ENCODE results near the gene RIN3.

Gene RIN3

GRCh38 chr14:92555465-92556111 is 42.0 kb downstream of the RIN3 start:
- no peak for DNase-seq

GRCh38 chr14:92556255-92556741 is 42.7 kb downstream of the RIN3 start:
- no peak for DNase-seq

DNA sequence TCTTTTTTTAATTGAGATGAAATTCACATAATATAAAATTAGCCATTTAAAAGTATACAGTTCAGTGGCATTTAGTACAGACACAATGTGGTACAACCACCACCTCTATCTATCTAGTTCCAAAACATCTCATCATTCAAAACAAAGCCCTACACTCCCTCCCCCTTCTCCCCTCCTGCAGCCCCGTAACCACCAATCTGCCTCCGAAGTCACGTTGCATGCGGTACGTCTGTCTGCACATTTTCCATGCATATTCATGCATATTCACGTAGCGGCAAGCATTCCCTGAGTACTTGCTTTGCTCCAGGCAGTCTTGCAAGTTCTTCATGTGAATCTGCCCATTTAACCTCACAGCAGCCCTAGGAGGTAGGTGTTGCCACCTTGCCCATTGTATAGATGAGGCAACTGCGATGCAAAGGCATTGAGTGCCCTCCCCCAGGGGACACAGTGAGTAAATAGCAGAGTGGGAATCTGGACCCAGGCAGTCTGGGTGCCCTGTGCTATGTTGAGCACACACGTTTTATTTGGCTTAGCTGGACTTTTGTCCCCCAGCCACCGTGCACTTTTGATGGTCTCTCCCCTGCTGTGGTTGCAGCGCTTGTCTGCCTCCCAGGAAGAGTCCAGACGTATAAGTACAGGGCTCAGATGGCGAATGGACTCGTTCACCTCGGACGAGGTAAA is 43.4 kb downstream of the RIN3 start:
- DNase-seq: no peak

DNA sequence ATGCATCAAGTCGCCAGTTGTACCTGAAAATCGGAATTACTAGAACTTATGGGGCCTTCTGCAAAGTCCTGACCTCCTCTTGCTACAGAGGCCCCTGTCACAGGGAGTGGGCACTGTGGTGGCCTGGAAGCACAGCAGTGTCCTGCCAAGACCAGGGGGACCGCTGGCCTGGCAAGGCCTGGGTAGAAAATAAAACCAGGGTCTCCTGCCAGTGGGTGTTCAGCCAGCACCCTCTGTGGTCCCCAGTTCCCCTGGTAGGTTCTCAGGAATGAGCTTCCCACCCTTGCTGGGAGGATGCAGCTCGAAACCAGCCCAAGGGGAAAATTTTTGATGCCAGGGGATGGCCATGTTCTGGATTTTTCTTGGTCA is 43.9 kb downstream of the RIN3 start:
- DNase-seq: no peak

DNA sequence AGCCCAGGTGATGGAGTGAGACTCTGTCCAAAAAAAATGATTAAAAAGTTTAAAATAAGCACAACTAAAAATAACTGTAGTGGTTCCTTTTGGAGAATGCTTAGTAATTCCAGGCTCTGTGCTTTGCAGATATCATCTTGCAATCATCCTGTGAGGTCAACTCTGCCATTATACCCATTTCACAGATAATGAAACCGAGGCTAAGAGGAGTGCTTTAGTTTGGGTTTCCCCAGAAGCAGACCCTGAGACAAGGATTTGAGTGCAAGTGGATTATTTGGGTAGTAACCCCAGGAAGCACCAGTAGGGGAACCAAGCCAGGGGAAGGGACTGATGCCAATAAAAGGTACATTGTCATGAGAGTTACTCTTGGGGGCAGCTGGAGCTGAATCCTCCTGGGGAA is 44.7 kb downstream of the RIN3 start:
- DNase-seq: no peak

DNA sequence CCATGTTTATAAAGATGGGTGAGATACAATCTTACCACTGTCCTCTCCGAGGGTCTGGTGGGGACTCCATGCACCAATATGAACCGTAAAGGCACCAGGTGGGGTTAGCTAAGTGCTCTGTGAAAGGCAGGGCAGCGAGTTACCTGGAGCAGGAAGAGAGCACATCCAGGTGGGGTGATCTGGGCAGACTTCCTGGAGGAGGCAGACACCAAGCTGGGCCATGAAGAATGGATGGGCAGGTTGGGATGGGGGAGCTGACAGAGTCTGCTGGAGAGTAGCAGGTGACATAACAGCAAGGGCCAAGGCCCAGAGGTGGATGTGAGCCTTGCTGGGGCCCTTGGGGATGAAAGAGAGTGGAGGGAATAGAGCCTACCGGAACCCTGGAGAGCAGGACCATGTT is 45.9 kb downstream of the RIN3 start:
- no peak for DNase-seq

DNA sequence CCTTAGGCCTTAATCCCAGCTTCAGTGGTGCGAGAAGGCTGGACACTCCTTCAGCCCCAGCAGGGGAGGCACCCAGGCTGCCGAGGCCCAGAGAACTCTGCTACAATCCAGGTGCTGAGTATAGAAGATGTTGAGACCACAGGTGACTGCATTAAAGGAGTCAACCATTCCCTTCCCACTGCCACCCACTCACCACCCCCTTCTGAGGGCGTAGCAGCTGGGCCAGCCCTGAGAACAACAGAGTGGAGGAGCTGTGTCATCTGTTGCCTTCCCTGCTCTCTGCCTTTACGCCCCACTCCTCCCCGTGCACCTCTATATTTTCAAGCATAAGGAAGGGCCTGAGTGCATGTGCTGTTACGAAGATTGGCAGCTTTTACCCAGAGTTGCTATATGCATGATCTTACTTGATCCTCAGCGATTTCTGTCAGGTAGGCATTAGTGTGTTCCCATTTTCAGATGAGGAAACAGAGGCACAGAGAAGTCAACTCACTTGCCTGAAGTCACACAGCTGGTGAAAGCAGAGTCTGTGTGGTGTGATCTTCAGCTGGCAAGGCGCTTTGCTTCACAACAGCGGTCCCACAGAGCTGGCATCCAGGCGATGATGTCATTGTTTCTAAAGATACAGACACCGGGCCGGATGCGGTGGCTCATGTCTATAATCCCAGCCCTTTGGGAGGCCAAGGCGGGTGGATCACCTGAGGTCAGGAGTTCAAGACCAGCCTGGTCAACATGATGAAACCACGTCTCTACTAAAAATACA is 46.7 kb downstream of the RIN3 start:
- DNase-seq: no peak

- DNase-seq: no peak
Observed at GRCh38 chr14:92561906-92562479, 48.4 kb downstream of the RIN3 start.

- DNase-seq: no peak
Observed at GRCh38 chr14:92563359-92563758, 49.8 kb downstream of the RIN3 start.

DNA sequence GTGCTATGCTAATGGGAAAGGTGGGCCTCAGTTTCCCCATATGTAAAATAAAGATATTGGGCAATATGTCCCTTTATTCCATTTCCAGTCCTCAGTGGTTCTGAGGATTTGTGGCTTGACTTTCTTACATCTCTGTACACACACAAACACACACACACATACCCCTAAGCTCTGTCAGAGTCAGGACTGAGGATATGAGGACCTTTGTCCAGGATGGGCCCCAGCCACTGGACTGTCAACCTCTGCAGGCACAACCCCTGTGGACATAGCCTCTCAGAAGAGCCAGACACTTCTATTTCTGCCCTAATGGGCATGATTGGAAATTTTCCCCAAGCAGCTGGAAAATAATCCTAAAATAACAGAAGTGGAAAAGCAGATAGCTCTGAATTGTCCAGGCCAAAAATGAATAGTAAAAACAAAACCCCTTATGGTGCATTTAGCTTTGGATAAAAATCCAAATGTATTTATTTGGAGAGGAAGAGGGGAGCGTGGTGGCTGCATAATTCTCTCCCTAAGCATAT is 50.2 kb downstream of the RIN3 start:
- DNase-seq: no peak

DNA sequence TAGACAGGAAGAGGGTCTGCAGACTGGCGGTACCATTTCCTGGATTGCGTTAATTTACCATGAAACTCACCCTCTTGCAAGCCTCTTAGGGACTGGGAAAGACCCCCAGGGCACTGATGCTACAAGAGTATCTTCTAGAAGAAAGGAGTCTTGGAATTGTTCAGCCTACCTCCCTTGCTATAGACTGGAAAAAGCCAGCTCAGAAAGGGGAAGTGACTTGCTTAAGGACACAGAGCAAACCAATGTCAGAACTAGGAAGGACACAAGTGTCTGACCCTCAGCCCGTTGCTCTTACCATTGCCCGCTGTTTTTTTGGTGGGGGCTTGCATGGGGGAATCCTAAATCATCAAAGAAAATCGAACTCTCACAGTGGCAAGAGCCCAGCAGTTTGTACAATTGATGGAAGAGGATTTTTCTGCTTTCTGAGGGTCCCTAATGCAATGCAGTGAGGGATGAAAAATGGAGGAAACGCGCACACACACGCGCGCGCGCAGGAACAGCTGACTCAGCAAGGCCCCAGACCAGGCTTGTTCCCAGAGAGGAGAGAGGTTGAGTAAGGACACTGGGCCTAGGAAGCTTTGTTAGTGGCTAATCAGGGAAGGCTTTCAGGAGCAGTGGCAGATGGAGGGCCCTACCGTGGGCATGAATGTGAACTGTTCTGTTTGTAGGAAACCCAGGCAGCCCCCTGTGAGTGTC is 50.9 kb downstream of the RIN3 start:
- DNase-seq: no peak

DNA sequence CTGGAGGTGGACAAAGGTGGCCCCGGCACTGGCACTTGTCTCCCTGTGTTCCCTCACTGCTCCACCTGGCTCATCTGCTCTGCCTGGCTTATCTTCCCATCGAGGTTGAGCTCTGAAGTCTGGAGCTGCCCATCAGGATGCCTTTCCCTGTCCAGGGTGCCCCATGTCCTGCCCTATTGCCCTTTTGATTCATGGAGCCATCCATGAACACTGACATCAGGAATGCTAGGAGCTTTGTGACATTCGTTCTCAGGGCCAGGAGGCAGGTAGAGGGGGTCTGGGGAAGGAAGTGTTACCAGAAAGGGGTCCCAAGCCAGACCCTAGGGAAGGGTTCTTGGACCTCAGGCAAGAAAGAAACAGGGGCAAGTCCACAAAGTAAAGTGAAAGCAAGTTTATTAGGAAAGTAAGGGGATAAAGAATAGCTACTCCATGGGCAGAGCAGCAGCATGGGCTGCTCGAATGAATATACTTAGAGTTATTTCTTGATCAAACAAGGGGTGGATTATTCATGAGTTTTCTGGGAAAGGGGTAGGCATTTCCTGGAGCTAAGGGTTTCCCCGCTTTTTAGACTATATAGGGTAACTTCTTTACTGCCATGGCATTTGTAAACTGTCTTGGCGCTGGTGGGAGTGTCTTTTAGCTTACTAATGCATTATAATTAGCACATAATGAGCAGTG is 51.6 kb downstream of the RIN3 start:
- no peak for DNase-seq

DNA sequence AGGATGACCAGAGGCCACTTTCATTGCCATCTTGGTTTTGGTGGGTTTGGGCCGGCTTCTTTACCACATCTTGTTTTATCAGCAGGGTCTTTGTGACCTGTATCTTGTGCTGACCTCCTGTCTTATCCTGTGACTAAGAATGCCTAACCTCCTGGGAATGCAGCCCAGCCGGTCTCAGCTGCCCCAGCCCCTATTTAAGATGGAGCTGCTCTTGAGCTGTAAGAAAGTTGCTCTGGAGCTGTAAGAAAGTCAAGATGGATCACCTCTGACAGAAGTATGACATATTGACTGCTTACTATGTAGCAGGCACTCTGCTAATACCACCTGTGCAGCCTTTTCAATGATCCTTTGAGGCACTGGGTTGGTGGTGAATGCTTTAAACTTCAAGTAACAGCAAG is 52.1 kb downstream of the RIN3 start:
- DNase-seq: no peak

GRCh38 chr14:92567173-92567725 is 53.7 kb downstream of the RIN3 start:
- no peak for DNase-seq

DNA sequence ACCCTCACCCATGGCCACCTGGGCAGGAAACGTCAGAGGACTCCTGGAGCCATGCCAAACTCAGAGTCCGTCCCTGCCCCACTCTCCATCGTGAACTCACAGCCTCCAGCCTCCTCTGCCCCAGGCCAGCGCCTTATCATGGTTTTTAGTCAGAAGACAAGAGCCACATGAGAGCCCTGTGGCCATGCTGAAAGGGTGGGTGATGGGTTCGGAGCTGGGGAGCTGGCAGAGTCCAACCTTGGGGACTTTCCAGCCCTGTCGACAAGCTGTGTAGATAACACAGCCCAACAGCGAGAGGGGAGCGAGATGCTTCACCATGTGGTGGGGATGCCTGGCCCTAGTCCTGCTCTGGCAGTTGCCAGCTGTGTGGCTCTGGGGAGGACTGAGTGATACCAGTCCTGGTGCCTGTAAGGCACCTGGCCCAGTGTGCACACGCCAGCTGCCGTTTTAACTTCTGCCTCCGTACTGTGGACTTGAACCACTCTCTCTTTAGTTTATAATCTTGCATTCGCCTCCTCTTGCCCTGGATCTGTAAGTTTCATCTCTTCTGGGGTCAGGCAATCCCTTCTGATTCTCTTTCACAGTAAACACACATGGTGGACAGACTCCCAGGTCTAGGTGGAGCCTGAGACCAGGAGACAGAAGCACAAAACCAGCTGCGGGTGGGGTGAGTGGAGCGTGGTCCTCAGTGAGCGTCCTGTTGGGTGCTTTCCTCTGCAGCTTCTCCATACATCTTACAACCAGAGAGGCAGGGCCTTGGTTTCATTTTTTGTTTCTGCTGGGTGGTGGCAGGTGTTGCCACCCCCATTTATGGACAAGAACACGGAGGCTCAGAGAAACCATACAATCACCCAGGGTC is 55.3 kb downstream of the RIN3 start:
- no peak for DNase-seq

GRCh38 chr14:92570674-92571262 is 57.2 kb downstream of the RIN3 start:
- DNase-seq: no peak

GRCh38 chr14:92572050-92572449 is 58.5 kb downstream of the RIN3 start:
- DNase-seq: no peak

DNA sequence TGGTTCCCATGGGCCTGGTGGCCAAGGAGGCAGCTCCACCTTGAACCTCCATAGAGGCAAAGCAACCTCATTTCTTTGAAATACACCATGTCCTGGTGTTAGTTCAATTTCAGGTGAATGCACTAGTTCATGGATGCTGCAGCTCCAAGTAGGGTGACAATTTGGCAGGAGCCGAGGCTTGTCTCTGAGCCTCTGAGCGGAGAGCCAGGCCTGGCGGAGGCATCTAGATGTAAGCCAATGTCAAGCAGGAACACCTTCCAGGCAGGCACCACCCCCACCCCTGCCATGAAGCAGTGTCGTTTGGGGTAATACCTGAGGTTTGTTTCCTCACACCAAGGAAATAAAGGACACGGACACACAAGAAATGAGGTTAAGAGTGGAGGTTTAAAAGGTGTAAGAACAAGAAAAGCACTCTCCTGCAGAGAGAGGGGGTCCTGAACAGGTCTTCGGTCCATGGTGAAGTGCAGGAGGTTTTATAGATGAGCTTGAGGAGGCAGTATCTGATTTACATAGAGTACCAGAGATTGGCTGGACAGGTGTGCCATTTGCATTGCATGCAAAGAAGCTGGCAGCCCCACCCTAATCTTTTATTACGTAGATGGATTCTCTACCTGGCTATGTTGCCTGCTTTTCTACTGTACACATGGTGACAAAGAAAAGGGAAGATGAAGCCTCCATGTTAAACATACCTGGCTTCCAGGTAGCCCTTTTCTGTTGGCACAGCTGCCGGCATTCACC is 60.3 kb downstream of the RIN3 start:
- no peak for DNase-seq

DNA sequence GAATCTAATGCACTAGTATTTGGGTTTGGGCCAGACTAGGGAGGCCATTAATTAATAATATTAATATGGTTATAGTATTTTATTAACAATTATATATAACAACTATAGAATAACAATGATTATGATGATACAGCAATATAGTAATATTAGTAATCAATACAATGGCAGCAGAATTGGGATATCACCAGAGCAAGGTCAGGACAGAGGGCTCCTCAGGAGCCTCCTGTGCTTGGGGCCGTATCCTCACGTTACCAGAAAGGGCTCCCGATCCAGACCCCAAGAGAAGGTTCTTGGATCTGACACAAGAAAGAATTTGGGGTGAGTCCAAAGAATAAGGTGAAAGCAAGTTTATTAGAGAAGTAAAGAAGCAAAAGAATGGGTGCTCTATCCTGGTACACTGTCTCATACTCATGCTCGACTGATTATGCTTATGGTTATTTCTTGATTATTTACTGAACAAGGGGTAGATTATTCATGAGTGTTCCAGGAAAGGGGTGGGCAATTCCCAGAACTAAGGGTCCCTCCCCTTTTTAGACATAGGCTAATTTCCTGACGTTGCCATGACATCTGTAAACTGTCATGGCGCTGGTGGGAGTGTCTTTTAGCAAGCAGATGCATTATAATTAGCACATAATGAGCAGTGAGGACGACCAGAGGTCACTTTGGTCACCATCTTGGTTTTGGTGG is 61.6 kb downstream of the RIN3 start:
- DNase-seq: no peak

All from right kidney (tissue), 1 donor.